GM12891 (cell line): Measurements from ENCODE around the gene COQ4.

Experiments
- PAX5 ChIP-seq: IDR thresholded peaks from 2 replicates; pipeline ENCODE4 v1.6.1; 2011; ENCODE audit warnings: low read length, moderate library complexity, mild to moderate bottlenecking; ENCODE audit not compliant: insufficient read depth, severe bottlenecking
- POLR2A ChIP-seq: IDR thresholded peaks from 2 replicates; pipeline ENCODE4 v1.6.1; 2011; ENCODE audit warnings: low read depth, low read length, control low read depth
- POLR2AphosphoS5 ChIP-seq: IDR thresholded peaks from 2 replicates; pipeline ENCODE4 v1.6.1; 2011; ENCODE audit warnings: low read depth, low read length, control low read depth
- POU2F2 ChIP-seq: IDR thresholded peaks from 2 replicates; pipeline ENCODE4 v1.6.1; 2011; ENCODE audit warnings: low read depth, mild to moderate bottlenecking, control low read depth, low read length, moderate library complexity
- SPI1 ChIP-seq: IDR thresholded peaks from 2 replicates; pipeline ENCODE4 v1.6.1; 2011; ENCODE audit warnings: low read depth, low read length, control low read depth
- TAF1 ChIP-seq: IDR thresholded peaks from 2 replicates; pipeline ENCODE4 v1.6.1; 2011; ENCODE audit warnings: low read depth, low read length, control low read depth

DNA sequence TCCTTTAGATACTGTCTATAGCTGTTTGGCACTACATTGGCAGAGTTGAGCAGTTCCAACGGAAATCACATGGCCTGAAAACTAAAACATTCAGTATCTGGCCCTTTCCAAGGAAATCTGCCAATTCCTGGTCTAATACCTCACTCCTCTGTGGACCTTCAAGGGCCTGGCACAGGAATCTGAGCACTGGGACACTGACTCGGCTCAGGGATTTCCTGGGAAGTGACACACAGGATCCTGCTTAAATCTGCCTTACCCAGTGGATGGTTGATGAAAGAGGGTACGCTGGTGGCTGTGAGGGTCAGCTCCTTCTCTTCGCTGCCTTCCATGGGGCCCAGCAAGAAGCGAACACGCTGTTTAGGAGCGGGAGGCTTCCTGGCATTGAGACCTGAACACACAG, 1.3 kb upstream of the COQ4 start:
- TF ChIP-seq POLR2A (no peak), TAF1 (no peak), POLR2AphosphoS5 (no peak), SPI1 (no peak), POU2F2 (no peak), PAX5 (no peak)
